GM21515 (cell line): ENCODE data around the gene CAVIN4.

Experiments used
- ATAC-seq: cut with Tn5 transposase; IDR thresholded peaks from one replicate; pipeline ENCODE4 v1.9.1; 2021; ENCODE audit not compliant: unreplicated experiment

The CAVIN4 gene, protein sequence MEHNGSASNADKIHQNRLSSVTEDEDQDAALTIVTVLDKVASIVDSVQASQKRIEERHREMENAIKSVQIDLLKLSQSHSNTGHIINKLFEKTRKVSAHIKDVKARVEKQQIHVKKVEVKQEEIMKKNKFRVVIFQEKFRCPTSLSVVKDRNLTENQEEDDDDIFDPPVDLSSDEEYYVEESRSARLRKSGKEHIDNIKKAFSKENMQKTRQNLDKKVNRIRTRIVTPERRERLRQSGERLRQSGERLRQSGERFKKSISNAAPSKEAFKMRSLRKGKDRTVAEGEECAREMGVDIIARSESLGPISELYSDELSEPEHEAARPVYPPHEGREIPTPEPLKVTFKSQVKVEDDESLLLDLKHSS

DNA sequence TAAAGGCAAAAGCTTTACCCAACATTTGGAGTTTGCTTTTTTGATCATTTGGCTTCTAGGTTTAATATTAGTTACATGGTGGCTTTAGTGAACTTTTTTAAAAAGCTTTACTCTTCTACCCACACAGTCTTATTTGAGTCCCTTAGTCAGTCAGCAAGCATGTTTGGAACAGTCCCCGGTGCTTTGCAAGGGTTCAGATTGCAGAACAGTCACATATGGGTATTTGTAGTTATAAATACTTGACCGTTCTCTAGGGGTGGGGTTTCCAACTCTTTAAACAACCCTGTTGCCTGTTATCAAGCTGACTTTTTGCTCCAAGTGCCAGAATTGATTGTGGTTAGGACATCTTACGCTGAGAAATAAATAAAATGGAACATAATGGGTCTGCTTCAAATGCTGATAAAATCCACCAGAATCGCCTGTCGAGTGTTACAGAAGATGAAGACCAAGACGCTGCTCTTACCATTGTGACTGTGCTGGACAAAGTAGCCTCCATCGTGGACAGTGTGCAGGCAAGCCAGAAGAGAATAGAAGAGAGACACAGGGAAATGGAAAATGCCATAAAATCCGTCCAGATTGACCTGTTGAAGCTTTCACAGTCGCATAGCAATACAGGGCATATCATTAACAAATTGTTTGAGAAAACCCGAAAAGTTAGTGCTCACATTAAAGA is at the start of gene CAVIN4:
CAVIN4 (plus strand) TSS at position 304 of the 673 bp plus-strand sequence; CDS start at position 369, 65 bp downstream.
- no peak for ATAC-seq

DNA sequence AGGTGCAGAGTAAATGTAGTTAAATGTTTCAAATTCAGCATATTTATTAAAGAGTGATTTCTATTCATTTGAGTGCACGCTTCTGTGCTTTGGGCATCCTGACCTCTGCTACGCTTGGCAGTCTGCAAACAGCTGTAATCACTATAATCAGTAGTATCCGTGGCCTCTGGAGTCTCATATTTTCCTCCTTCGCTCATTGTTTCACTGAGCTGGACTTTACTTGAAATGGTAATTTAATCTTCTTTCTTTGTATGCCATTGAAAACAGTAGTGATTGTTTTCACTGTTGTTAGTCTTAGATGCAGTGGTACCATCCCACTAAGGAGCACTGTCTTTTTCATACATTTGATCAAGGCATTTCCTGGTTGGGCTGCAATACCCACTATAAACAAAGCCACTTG is 43.5 kb upstream of the CAVIN4 start:
- no peak for ATAC-seq

DNA sequence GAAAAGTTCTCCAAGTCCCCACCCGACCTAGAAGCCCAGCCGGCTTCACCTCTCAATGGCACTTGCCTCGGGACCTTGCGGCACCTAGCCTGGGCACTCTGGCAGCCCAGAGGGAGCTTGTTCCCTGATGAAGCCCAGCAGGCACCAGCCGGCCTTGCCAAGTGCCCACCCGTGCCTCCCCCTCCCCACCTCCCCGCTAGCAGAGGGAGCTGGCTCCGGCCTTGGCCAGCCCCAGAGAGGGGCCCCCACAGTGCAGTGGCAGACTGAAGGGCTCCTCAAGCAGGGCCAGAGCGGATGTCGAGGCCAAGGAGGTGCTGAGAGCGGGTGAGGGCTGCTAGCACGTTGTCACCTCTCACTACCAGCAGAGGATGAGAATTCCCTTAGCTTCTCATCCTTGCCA is 37.6 kb upstream of the CAVIN4 start:
- no peak for ATAC-seq

DNA sequence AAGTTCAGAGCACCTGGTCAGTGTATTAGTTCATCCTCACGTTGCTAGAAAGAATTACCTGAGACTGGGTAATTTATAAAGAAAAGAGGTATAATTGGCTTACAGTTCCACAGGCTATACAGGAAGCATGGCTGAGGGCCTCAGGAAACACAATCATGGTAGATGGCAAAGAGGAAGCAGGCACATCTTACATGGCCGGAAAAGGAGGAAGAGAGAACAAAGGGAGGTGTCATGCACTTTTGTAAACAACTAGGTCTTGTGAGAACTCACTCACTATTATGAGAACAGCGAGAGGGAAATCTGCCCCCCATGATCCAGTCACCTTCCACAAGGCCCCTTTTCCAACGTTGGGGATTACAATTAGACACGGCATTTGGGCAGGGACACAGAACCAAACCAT is 28.8 kb upstream of the CAVIN4 start:
- ATAC-seq, result no peak

DNA sequence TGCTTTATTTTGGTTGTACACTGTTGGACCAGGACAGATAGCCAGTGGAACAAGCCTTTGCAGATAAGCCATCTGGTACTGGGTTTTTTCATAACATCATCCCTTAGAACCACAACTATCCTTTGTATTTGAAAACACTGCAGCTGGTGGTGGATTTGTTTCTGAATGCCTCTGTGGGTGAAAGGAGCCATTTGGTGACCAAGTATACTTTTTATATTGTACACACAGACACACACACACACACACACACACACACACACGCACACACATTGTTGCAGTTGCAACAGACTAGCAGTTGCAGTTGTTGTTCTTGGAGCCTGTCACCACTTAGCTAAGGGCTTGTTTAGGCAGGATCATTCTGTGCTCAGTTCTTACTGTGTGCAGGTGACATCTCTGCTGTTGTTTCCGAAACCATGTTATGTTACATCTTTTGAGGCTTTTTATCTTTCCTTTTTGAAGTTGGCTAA is 22.9 kb upstream of the CAVIN4 start:
- ATAC-seq, result peak; percentile 34

DNA sequence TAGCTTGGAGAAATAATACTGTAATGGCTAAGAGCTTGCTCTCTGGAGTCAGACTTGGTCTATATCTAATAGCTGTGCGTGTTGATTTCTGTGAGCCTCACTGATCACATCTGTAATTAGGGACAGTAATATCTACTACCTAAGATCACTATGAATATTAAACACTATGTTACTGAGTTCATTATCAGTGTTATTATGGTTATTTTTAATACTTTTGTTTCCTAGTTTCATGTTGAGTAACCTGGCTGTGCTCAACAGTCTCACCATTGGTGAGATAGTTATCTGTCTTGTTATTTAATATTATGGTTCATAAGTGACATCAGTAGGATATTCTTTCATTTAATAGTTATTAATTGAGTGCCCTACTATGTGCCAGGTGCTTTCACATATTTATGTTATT is 22.4 kb upstream of the CAVIN4 start:
- ATAC-seq, result peak; percentile 68

DNA sequence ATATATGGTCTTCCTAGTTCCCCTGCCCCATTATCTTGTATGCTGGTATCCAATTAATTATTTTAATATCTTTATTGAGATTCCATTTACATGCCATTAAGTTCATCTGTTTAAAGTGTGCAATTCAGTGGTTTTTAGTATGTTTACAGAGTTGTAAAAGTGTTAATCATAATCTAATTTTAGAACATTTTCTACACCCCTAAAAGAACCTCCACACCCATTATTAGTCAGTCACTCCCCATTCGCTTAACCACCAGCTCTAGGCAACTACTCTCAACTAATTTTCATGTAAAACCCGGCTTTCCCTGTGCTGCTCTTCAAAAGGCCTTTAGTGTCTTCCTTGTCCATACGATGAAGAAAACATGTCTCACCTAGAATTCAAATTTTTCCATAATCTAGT is 20.8 kb upstream of the CAVIN4 start:
- no peak for ATAC-seq

DNA sequence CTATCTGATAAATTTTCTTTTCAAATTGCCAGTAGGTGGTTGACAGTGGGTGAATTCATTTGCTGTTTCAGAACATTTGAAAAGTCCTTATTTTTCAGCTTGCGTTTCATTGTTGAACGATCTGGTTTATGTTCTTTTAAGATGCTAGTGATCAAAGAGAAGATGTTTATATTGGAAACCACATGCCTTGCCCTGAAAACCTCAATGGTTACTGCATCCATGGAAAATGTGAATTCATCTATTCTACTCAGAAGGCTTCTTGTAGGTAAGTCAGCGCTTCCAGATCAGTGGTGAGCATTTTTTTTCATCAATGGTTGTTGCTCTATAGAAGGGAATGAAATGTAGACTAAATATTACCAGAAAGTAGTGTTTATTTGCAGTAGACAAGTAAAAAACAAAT is 16.6 kb upstream of the CAVIN4 start:
- no peak for ATAC-seq

DNA sequence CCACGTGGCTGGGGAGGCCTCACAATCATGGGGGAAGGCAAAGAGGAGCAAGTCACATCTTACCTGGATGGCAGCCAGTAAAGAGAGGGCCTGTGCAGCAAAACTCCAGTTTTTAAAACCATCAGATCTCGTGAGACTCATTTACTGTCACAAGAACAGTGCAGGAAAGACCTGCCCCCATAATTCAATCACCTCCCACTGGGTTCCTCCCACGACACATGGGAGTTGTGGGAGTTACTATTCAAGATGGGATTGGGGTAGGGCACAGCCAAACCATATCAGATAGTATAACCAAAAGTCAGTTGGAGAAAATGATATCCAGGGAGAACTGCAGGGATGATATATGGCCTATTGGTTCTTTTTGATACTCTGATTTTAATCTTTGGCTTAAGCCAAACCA is 10.0 kb upstream of the CAVIN4 start:
- ATAC-seq, result no peak

DNA sequence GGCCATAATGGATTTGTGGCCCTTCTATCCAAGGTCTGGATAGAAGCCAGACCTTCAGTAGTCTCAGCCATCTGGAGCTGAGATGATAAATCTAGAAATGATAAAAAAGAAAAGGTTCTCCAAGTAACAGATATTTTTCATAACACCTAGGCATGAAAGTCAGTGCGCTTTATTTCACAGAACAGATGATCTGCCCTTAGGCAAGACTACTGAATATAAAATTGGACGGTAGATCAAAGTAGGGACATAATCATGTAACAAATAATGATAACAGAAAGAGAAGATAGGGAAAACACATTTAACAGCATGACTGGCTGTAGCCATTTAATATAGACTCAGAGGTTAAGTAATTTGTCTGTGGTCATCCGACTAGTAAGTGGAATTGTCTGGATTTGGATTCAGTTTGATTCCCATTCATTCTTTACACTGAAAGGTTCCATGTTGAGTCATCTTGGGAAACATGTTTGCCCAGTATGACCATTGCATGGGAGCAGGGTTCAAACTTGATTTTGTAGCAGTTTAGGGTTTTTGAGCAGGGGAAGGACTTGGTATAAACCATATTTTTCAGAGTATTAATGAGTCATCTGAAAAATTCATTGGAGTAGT is 4.1 kb upstream of the CAVIN4 start:
- no peak for ATAC-seq

DNA sequence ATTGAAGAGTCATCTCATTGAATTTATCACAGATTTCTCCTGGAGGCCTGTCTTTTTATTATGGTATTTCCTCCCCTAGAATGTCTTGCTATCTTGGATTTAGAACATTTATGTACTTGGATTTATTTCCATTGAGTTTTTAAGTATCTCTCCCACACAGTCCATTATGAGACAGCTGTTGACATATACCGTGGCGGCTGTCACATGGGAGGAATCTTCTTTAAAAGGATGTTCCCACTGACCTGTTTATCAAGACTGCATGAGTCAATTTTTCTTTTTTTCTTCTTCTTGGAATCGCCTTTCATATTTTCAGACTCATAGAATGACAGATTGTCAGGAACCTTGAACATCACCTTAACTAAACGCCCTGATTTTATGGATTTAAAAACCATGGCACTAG is 2.9 kb upstream of the CAVIN4 start:
- ATAC-seq, result no peak

DNA sequence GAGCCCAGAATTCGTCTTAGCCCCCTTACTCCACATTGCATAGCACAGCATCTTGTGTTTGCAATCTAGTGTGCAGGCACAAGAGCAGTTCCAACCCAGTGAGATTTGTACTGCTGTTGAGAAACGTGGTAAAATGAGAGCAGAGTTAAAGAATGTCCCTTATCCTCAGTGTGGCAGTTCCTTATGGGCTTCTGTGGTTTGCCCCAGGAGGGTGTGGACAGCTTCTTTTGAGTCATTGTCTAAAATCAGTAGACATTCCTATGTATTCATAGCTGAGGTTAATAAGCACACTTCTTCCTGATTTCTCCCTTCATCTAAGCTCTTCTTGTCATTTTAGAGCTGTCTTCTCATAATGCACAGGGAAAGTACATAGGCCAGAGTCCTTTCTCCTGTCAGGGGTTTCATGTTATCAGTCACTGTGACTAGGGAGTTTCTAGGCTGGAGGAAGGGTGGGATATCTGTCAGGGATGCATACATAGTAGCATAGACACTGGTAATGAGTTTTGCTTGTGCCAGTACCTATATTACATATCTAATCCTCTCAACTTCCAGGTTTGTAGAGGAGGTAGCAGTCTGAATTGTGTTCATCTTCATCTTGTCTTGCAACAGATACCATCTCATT is 2.0 kb upstream of the CAVIN4 start:
- no peak for ATAC-seq

DNA sequence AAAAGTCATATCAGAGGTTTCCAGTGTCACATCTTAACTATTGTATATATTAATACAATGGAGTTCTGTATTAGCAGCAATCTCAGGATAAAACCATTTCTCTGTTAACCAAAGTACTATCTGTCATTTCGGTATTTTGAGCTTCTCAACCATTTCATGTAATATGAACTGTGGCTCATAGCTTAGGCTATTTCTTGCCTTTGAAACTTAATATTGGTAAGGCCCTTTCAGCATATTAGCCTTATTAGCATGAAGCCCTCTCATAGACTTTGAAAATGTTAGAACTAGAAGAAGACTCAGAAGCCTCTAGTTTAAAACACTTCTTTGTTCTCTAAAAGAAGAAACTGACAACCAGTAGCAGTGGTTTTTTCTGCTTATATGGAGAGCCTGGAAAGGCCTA is 731 bp downstream of the CAVIN4 start:
- ATAC-seq, result no peak

DNA sequence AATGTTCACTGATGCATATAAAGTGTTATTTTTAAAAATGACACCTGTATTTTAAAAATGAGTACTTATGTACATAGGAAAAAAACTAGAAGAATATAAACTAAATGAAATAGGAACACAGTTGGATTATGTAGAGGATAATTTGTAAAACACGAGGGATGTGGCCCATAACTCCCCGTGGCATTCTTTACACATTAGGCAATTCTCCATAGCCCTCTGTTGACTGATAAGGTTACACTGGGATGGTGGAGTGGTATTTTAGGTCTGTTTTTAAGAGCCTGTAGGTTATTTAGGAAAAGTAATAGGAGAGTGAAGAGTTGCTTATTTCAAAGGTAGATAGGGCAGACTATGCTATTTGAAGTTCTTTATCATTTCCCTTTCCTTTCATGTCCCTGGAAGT is 1.8 kb downstream of the CAVIN4 start:
- ATAC-seq, result no peak

DNA sequence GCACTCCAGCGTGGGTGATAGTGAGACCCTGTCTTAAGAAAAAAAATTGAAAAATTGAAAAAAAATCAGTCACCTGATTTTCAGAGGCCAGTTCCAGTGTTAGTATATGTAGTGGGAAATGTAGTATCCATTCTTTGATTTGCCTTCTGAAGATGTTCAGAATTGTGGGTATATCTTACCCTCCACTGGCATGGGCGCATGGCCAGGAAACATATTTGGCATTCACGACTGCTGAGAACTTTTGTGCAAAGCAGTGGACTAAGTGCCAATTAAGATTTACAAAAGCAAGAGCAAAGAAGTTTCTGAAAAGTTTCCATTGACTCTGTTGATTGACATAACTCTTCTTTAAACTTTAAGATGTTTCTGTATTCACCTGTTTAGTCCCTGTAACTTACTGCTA is 2.4 kb downstream of the CAVIN4 start:
- no peak for ATAC-seq

DNA sequence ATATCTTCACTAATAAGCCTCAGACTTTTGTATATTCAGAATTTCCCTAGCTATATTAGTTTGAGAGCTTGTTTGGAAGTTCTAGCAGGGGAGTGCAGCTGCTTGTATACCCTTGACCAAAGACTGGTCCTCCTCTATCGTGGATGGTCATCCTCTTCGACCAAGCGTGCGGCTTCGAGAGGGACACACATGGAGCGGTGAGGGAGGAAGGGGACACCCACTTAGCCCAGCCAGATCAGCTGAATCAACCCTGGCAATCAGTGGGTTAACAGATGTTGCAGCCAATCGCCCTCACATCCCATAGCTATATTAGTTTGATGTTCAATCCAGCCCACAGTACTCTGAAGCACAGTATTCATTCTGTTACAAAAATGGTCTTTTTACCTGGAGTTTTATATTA is 3.2 kb downstream of the CAVIN4 start:
- no peak for ATAC-seq

DNA sequence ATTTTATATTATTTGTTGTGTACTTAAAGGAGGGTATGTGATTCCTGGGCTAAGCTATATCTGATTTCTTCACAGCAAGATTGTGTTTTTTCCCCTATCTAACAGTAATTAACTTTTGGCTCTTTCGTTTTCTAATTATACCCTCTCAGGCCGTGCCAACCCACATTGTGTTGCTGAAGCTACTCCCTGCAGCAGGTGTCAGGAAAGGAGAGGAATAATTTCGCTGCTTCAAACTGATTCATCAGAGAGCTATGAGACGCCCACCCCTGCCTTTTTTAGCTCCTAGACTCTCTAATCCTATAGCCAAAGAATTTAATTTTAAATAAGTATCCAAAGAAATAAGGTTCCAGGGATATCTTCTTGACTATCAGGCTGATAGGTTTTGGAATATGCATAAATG is 3.8 kb downstream of the CAVIN4 start:
- no peak for ATAC-seq

DNA sequence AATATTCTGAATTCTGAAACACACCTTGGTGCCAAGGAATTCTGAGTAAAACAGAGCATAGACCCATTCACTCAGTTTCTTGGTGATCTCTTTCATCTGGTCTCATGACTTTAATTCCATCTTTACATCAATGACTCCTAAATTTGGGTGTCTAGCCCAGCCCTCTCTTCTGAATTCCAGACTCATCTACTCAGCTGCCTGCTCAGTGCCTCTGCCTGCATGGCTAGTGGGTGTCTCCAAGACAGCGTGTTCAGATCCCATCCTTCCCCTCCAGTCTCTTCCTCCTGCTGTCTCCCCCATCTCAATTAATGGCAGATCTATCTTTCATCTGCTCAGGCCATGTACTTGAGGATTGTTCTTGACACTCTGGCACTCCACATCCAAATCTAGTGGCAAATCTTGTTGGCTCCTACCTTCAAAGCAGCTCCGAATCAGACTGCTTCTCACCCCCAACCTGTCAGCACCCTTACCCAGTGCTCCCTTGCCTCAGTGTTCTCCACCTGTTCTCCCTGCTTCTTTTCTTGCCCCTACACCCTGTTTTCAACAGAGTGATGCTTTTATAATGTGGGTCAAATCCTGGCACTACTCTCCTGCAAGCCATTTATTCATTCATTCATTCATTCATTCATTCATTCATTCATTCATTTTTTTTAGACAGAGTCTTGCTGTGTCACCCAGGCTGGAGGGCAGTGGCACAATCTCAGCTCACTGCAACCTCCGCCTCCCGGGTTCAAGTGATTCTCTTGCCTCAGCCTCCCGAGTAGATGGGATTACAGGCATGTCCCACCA is 5.3 kb downstream of the CAVIN4 start:
- no peak for ATAC-seq

DNA sequence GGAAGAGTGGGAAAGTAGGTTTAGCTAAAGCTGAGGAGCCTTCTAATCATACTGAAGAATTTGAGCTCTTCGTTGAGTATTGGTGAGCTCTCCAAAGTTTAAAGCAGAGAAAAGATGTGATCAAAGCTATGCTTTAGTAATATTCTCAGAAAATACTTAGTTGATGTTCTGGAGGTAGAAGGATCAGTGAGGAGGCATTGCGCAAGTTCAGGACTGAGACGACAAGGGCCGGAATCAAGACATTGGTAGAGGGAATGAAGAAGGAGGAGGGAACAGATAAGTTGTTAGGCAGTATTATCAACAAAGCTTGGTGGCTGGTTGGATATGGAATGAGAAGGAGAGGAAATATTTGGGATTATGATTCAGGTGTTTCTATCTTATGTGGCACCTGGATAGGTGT is 7.1 kb downstream of the CAVIN4 start:
- no peak for ATAC-seq

DNA sequence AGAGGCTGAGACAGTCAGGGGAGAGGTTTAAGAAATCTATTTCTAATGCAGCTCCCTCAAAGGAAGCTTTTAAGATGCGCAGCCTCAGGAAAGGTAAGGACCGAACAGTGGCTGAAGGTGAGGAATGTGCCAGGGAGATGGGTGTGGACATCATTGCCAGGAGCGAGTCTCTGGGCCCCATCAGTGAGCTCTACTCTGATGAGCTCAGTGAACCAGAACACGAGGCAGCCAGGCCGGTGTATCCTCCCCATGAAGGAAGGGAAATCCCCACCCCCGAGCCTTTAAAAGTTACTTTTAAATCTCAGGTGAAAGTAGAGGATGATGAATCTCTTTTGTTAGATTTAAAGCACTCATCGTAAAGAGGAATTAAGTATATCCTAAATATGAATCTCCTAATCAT is 8.2 kb downstream of the CAVIN4 start:
- no peak for ATAC-seq

DNA sequence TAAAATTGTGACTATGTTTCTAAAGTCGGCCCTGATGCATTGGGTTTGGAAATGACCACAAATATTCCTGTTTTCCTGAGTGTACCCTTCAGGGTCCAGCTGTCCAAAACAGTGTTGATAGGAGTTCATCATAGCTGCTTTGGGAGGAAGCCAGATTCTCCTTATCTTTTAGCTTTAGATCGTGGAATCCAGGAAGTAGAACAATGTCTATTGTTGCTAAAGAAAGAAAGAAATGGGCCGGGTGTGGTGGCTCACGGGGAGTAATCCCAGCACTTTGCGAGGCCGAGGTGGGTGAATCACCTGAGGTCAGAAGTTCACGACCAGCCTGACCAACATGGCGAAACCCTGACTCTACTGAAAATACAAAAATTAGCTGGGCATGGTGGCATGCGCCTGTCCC is 9.5 kb downstream of the CAVIN4 start:
- no peak for ATAC-seq
